Superior temporal gyrus (tissue), 1 donor: ENCODE results near the gene TBC1D16.

Source experiments
- DNase-seq: peaks from one replicate; pipeline ENCODE4 v3.0.0-alpha.2; 2016; ENCODE audit errors: extremely low spot score

The TBC1D16 gene

DNA sequence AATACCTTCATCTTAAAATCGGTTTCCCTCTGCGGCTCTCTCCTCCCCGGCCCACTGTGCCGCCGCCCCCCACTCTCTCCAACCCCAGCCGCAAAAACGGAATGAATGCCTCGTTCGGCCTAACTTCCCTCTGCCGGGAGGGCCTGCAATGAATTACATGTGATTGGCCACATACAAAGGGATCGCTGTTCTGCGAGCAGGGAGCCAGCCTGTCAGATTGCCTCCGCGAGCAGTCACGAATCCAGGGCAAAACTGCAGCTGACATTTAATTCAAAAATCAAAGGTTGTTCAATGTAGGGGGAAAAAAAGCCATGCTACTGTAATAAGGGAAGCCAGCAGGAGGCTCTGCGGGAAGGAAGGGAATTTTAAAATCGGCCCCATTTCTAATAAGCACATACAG lies 84.9 kb downstream of the TBC1D16 start:
- DNase-seq: peak; percentile 85

DNA sequence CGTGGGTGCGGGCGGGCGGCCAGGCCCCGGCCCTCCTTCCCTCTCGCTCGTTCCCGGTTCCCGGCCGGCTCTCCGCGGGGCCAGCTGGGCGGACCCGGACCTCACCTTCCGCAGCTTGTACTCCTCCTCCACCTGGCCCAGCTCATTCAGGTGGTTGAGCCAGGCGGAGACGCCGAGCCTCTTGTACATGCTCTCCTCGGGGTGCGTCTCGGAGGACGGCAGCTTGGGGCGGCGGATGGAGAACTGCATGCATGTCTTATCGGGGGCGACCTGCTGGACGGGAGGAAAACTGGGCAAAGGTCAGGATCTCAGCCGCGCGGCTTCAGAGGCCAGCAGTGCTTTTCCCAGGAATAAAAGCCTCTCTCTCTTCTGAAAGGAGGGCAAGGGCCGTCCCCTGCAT lies 85.4 kb downstream of the TBC1D16 start:
- DNase-seq: no peak

DNA sequence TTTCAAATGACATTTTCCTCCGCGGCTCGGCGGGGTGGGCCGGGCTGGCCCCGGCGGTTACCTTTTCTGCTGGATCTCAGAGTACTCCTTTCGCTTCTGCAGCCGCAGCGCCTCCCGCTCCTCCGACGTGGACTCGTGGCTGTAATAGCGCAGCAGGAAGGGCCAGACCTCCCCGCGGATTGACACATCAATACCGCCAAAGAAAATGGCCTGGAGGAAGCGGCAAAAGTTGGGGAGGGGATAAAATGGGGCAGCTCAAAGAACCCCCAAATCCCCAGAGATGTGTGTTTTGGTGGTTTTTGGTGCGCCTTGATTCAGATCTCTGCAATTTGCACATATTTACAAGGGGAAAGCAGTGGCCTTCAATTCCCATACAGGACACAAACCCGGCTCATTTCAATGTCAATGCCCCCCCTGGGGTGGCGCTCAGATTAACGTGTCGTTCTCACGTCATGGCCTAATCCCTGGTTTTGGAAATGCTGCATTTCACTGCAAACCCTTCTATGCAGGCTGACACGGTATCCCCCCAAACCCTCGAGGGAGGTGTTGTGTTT lies 85.9 kb downstream of the TBC1D16 start:
- DNase-seq: no peak

DNA sequence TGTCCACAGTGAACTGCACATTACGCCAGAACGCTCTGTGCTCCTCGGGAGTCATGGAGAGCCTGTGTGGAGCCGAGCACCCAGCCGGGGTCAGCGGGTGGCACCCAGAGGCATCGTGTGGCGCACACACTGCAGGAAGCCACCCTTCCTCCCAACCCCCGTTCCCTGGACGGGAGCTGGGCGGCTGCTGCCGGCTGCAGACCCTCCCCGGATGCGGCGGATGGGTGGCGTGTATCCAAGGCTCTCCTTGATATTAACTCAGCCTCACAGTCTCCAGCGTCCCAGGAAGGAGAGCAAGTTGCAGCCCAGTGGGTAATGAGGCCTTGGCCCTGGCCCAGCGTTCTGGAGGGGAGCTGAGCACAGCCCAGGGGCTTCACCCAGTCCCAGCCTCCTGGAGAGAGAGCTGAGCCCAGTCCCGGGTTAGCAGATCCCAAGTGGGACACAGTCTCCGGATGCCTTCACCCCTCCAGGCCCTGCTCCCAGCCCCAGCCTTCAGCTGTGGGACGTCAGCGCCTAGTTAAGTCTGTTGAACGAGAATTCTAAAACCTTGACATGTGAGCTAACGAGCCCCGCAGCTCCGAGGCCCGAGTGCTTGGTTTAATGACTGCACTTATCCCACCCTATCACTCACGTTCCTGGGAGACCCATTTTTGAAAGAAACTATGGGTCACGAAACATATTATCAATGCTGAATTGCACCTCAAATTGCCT lies 86.6 kb downstream of the TBC1D16 start:
- no peak for DNase-seq

DNA sequence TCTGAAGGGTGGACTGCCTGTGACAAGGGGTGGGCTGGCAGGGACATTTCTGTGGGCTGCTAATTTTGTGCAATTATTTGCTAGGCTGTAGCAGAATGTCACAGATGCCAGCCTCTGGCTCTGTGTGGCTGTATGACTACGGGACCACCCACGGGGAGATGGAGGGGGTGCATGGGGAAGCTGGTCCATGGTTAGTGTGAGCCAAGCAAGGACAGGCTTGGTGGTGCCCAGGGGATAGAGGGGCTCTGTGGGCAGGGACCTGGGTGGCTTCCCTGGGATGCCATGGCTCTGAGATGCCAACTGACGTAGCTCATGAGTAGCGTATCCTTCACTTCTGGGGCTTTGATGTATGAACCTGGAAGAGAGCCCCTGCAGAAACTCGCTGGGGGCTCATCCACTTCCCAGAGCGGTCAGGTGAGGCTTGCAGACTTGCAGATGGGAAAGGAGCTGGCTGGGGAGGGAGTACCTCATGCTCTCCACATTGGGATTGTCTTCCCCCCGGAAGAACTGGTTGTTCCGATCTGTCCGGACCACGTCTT lies 87.2 kb downstream of the TBC1D16 start:
- DNase-seq: no peak

DNA sequence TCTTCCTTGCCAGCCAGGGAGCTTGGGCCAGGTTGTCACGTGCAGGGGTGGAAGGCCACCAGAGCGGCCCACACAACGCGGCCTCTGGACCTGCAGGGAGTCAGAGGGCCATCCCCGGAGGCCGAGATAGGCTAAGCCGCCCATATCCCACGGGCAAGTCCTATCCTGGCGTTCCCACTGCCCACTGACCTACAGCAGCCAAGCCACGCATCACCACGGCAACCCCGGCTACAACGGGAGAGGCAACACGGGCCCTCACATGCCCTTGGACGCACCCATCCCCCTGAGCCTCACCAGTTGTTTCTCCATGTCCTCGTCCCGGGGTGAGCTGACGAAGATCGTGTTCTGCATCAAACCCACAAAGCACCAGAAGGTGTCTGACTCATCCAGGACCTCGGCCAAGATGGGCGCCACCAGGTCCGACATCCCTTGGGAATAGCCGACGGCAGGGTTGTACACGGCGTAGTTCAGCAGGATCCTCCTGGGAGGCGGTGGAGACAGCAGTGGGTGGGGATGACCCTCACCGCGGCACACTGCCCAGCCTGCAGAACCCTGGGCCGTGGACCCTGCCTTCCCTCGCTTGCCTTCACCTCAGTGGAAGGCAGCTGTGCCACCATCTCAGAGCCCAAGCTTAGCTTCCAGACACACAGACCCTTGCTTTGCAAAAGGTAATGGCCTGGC lies 88.2 kb downstream of the TBC1D16 start:
- no peak for DNase-seq

DNA sequence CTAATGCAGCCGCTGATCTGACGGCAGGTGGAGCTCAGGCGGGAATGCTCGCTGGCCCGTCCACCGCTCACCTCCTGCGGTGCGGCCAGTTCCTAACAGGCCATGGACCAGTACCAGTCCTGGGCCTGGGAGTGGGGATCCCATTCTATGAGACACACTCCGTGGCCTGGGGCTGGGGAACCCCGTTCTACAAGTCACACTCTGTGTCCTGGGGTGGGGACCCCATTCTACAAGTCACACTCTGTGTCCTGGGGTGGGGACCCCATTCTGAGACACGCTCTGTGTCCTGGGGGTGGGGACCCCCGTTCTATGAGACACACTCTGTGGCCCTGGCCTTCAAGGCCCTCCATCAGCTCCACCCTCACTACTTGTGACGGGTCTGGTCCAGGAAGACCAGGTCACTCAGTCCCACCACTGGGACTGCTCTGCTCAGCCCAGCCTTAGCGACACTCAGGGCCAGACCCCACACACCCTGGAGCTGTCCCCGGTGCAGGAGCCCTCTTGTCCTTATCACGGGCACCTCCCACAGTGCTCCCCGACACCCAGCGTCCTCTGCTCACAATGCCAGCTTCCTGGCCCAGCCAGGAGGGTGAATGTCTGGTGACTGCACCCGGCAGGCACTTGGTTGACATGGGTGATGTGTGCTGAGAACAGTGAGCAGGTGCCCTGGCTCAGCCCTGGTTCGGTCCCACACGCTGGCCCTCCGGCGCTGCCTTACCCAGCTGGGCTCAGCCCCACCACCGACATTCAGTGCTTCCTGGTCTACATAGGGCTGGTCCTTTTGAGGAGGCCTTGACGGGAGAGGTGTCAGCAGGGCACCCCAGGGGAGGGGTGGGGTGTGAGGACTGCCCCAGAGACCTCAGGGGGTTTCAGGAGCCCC lies 89.1 kb downstream of the TBC1D16 start:
- no peak for DNase-seq

DNA sequence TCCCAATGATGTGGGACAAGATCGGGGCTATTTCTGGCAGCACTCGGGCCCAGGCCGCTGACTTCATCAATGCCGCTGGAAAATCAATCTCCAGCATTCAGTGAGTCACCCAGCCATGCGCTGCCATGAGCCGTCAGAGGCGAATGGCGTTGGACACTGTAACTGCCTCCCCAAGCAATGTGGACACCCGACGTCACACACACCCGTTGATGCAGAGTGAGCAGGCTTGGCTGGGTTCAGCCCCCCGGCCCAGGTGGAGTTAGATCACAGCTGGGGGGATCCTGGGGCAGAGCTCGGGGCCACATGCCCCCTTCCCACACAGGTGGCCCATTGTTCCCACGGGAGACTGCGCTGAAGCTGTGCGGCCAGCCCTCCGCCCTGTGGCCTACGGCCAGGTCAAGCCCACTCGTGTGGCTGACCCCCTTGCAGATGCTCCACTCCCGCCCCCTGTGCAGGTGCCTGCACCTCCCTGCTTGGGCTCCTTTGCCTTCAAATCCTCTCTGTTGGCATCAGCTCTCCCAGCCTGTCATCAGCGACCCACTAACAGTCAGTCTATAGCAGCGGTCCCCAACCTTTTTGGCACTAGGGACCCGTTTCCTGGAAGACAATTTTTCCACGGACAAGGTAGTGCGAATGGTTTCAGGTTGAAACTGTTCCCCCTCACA lies 89.9 kb downstream of the TBC1D16 start:
- no peak for DNase-seq

DNA sequence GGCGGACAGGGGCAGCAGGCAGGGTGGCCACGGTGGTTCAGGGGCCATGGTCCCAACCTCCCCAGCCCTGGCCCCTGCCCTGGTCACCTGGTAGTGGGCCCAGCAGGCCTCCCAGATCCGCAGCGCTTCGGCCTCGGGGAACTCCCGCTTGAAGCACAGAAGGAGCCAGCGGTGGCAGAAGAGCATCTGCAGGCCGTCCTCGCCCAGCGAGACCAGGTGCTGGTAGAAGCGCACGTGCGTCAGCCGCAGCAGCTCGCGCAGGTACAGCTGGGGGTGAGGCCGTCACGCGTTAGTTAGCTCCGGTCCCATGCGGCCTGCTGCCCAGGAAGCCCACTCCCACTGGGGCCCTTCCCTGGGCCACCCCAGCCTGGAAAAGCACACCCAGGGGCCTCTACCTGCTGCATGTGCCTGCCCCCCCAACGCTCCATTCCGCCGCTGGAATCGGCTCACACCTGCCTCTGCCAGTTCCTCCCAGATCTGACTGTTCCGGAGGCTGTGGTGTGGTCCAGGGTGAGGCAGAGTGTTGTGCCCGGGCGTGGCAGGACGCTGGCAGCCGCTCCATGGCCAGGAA lies 90.8 kb downstream of the TBC1D16 start:
- DNase-seq: no peak

DNA sequence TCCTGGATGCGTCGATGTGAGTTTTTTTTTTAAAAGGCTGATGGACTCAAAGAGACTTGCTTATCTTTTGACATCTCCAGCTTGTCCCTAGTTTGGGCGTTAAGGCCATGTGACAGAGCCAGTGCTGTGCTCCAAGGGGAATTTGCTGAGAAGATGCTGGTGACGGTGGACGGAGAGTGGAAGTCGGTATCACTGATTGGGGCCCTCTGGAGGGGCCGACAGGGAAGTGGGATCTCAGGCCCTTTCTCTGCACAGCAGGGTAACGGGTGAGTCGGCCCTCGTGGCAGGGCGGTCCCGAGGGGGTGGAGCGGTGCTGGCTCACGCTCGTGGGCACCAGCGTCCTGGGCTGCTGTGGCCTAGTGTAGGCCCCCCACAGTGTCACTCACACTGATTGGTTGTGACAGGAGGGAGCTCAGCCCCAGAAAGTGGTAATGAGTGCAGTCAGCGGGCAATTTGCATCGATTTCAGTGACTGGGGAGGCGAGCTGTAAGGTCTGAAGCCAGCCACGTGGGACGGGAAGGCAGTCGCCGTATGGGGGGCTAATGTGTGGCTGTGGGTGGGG lies 91.3 kb downstream of the TBC1D16 start:
- DNase-seq: no peak

DNA sequence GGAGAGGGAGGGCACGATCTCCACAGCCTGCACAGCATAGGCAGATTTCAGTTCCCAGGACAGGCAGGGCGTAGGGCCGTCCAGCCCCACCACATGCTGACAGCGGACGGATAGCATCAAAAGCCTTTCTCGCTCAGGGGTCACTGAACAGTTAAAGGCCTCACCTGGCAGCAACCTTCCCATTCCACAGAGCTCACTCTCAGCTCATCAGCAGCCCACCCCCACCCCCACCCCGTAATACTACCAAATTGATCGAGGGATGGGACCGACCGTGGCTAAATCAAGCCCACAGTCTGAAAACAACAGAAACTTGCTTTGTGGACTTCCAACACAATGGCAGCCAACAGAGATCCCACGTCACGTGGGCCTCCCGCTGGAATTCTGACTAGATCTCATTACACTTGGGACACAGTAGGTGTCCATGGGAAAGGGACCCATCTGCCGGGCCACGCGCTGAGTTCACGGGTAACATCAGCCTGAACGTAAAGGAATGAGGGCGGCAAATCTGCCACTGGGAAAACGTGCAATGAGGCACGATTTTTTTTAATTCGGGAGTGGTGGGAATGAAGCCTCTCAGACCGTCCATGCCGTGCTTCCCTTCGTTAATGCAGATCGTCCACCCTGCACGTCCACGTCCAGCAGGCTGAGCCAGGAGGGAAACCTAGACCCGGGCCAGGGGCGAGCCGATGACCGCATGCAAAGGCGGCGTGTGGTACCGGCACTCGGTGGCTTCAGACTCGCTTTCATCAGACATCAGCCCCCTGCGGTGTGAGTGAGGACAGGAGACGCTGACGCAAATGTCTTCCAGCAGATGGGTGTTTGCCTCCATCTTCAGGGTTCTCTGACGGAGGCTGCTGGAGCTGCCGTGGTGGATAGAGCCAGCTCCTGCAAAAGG lies 92.1 kb downstream of the TBC1D16 start:
- no peak for DNase-seq

DNA sequence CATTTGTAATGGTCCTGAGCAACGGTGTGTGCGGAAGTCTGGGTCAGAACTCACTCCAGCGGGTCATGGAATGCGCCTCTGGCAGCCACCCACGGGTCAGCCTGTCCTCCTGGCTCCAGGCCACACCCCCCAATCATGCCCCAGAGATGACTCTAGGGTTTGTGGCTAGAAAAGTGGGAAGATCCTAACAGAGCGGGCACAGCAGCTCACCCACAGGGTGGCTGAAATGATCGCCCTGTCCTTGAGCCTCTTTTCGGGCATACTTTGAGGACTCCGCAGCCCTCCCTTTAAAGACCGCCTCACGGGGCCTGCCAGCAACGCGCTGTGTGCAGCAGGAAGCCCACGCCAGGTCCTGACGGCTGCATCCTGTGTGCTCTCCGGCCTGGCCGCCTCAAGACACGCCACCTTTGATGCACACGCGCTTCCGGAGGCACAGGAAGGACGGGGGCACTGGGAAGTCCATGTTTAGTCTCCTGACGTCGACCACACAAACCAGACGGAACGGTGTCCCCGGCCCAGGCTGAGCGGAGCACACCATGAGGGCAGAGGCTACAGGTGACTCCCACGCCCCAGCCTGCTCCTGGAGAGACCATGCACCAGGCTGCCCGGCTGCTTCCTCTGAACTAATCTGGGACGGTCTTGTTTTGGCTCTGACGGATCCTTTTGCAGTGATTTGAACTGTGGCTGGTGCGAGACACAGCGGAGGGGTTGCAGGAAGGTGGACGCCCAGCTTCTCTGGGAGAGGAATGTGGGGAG lies 92.9 kb downstream of the TBC1D16 start:
- DNase-seq: no peak

DNA sequence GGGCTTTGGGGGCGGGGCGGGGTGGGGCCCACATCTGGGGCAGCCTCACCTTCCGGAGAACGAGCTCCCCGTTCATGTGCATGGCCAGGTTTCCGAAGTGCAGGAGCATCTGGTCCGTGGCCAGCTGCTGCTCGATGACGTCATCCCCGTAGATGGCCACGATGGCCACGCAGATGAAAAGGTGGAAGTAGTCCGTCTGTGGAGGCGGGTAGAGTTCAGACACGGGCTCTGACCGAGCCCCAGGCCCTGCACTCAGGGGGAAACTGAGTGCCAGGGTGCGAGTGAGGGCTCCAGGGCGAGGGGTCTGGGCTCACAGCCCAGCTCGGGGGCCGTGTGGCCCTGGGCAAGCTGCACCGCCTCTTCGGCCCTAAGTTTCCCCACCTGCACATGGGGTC lies 93.7 kb downstream of the TBC1D16 start:
- no peak for DNase-seq

DNA sequence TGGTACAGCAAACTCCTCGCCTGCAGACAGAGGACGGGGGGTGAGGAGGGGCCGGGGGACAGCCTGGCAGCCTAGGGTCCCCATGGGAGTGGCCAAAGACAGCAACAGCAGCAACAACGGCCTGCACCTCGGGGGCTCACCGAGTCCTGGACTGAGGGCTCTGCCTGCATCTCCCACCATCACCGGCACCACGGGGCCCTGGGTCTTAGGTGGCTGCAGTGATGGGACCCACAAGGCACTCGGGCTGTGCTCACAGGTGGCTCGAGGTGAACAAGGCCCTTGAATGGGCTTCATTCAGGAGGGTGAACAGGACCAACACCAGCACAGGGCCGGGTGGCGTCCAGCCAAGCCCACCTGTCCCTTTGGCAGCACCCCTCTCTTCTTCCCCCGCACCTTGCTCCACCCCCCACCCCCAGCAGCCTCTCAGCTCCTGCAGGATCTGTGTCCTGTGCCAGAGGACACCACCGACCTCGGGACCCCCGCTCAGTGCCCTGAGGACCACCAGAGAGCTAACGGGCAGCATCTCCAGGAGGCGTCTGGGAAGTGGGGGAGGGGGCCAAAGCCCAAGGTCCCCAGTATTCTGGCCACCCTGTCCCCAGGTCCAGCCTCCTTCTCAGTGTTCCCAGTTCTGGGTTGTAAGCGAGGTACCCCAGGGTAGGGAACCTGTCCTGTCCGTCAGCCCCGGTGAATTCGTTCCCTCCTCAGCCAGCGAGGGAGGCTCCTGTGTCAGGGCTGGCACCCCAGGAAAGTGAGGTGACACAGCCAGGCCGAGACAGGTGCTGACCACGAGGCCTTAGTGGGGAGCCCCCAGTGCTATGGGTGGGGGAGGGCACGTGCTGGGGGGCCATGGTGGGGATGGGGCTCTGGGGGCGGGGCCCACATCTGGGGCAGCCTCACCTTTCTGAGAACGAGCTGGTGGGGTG lies 94.3 kb downstream of the TBC1D16 start:
- no peak for DNase-seq

DNA sequence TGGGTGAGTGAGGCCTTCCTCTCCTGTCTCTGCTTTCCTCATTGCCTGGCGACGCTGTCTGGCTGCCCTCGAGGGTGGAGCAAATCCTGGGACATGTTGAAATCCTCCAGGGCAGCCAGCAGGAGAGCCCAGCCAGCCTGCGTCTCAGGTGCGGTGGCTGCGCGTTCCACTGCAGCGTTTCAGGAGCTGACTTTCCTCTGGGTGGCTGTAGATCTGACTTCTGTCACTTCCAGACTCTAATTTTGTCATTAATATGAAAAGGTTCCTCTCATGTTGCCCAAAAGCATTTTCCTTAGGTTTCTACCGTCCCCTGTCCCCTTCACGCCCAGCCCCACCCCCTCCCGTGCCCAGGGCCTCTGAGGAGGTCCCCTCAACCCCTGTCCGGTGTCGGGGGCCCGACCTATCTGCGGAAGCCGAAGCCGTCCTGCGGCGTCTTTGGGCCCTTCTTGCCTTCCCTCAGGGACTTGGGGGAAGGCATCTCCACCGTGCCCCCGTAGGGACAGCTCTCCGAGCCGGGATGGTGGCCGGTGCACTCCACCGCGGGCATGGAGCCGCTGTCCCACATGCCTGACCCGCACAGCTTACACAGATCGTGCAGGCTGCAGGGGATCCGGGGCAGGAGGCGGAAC lies 95.1 kb downstream of the TBC1D16 start:
- DNase-seq: no peak

DNA sequence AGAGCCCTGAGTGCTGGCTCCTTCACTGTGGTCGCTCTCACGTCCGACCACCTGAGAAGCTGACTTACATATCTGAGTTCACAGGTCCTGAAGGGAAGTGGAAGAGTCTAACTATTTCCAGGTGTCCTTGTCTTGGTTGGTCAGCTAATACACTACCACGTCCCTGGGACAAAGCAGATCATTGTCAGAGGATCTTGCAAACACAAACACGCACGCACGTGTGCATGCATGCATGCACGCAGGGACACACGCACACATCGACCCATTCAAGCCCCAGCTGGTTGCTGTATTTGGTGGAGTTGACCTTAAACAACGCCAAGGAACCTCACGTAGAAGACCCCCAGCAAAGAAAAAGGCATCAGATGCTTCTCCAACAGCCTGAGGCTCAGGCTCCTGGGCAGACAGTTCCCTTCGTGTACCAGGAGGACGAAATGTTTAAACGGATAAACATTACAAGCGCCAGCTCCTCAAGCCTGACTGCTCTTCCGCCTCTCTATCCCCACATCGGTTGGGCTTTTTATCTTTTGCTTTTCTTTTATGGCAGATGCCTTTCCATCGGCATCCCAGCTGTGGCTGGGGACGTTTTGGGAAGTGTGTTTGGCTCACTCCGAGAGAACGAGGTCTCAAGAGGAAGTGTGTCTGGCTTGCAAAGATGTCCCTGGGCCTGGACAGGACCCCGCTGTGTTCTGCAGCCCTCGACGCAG lies 95.8 kb downstream of the TBC1D16 start:
- DNase-seq: no peak

DNA sequence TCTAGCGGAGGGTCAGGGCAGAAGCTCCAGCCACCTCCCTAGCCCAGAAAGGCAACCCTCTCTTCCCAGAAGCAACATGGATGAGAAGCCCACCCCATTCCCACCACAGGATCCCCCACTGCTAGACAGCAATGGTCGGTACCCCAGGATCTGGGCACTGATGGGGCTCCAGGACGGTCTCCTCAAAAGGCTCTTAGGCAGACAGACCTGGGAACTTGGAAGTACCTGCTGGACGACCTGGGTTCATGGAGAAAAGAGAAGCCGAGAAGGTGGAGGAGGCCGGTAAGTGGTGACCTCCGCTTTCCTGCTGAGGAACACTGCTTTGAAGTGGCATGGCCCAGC lies 96.6 kb downstream of the TBC1D16 start:
- no peak for DNase-seq
